A549 (cell line): ENCODE data around the gene FBLN1.

Experiments
- CEBPB ChIP-seq, 2 experiments: fragments of >200 bp in 1 of 2; sonication (Bioruptor Twin) in 1 of 2; formaldehyde crosslinking in 1 of 2; IDR thresholded peaks; 2 replicates each; pipeline ENCODE4 v1.6.1; 2012 to 2016
- CTCF ChIP-seq: fragments of >200 bp; sonication (Bioruptor Twin); formaldehyde crosslinking; IDR thresholded peaks from 3 replicates; pipeline ENCODE4 v1.5.1; 2016

GRCh38 chr22:45583504-45583903 is 80.8 kb downstream of the FBLN1 start:
- TF ChIP-seq CTCF (no peak), CEBPB (IDR thresholded peaks at IDR 0.05) (no peak)
